ENCODE data around the gene MARCHF10. TPM values are rescaled to one million over a fixed set of nuclear protein-coding genes. Genes with fewer than 3 reads are reported as not detected.

Gene MARCHF10
- total and polyA plus RNA-seq, 3 donors from 2014 or later: 61.5 to 266 (median 118) TPM

GRCh38 chr17:62690168-62690897, 117.8 kb downstream of the MARCHF10 start:
- DNase-seq: no peak
- TF ChIP-seq POLR2A (IDR thresholded peaks at IDR 0.05): no peak
- no peak for TF ChIP-seq CTCF (IDR thresholded peaks at IDR 0.05)
- Histone ChIP-seq H3K36me3 (ENCODE audit: low read depth, missing control alignments) (no peaks in the 10 kb centered on the region), H3K27me3 (no peaks in the 10 kb centered on the region), H3K4me1 (peaks cover 23% of the 10 kb centered on the region), H3K4me3 (no peak overlapping the region), H3K27ac (no peak overlapping the region), H3K9me3 (no peaks in the 10 kb centered on the region)
- intact Hi-C loops (cut with DNase I; ENCODE audit: low total_unique reads): no loop called here
- 87 to 94% methylated on average over 15 to 19 of the region's 19 CpGs for WGBS, 2 donors

- no peak for DNase-seq
- intact Hi-C loops (cut with DNase I; ENCODE audit: low total_unique reads): no loop called here
- H3K27ac ChIP-seq: no peak overlapping the region
- TF ChIP-seq CTCF (IDR thresholded peaks at IDR 0.05) (no peak), POLR2A (IDR thresholded peaks at IDR 0.05) (no peak)
- WGBS, 2 donors: 90 to 91% methylated on average over 18 to 36 of the region's 37 CpGs
- H3K9me3 ChIP-seq: no peaks in the 10 kb centered on the region
- no peak overlapping the region for H3K4me3 ChIP-seq
- H3K27me3 ChIP-seq: no peaks in the 10 kb centered on the region
- no peaks in the 10 kb centered on the region for H3K36me3 ChIP-seq (ENCODE audit: low read depth, missing control alignments)
- H3K4me1 ChIP-seq: peaks cover 18% of the 10 kb centered on the region
Observed at GRCh38 chr17:62689441-62690167, 118.5 kb downstream of the MARCHF10 start.

GRCh38 chr17:62688398-62689160, 119.5 kb downstream of the MARCHF10 start:
- H3K27ac ChIP-seq: no peak overlapping the region
- TF ChIP-seq POLR2A (IDR thresholded peaks at IDR 0.05): no peak
- no peak for TF ChIP-seq CTCF (IDR thresholded peaks at IDR 0.05)
- no peak overlapping the region for H3K4me3 ChIP-seq
- intact Hi-C loops (cut with DNase I; ENCODE audit: low total_unique reads): no loop called here
- H3K36me3 ChIP-seq (ENCODE audit: low read depth, missing control alignments): no peaks in the 10 kb centered on the region
- DNase-seq: no peak
- 77 to 79% methylated on average over 11 of the region's 11 CpGs for WGBS, 2 donors
- no peaks in the 10 kb centered on the region for H3K27me3 ChIP-seq
- H3K4me1 ChIP-seq: peaks cover 9% of the 10 kb centered on the region
- H3K9me3 ChIP-seq: no peaks in the 10 kb centered on the region

- H3K4me3 ChIP-seq: no peak overlapping the region
- H3K36me3 ChIP-seq (ENCODE audit: low read depth, missing control alignments): no peaks in the 10 kb centered on the region
- no peaks in the 10 kb centered on the region for H3K9me3 ChIP-seq
- DNase-seq: no peak
- H3K4me1 ChIP-seq: peaks cover 4% of the 10 kb centered on the region
- H3K27me3 ChIP-seq: no peaks in the 10 kb centered on the region
- no peak for TF ChIP-seq POLR2A (IDR thresholded peaks at IDR 0.05)
- no peak for TF ChIP-seq CTCF (IDR thresholded peaks at IDR 0.05)
- 87 to 94% methylated on average over 3 to 4 of the region's 4 CpGs for WGBS, 2 donors
- intact Hi-C loops (cut with DNase I; ENCODE audit: low total_unique reads): no loop called here
- no peak overlapping the region for H3K27ac ChIP-seq
Observed at GRCh38 chr17:62687997-62688396, 120.1 kb downstream of the MARCHF10 start.

All from testis (tissue), 3 donors.